ENCODE data around the gene UNC93B1. TPM values are rescaled to one million over a fixed set of nuclear protein-coding genes. Genes with fewer than 3 reads are reported as not detected.

The UNC93B1 gene
- total and polyA plus RNA-seq, 2 of the 13 experiments (the other 11 are each of a cell fraction or from before 2014, with no cell fraction given) = 8.8 to 18.9 TPM

- TF ChIP-seq ZBTB40 (IDR thresholded peaks at IDR 0.05) (no peak), ZBTB40 (CRISPR knock-in tag; IDR thresholded peaks at IDR 0.05) (peak; percentile 55), BRCA1 (CRISPR knock-in tag; IDR thresholded peaks at IDR 0.05) (peak; percentile 32; the same call in 1 of the 2 replicates), HES4 (CRISPR knock-in tag; IDR thresholded peaks at IDR 0.05; ENCODE audit: borderline replicate concordance) (no peak), GFI1 (CRISPR knock-in tag; IDR thresholded peaks at IDR 0.05; ENCODE audit: borderline replicate concordance) (peak; percentile 64), ATF3 (CRISPR knock-in tag; IDR thresholded peaks at IDR 0.05) (no peak), ZNF101 (CRISPR knock-in tag; IDR thresholded peaks at IDR 0.05; ENCODE audit: borderline replicate concordance, low read depth) (no peak)
- TF ChIP-seq, protein P1, sequence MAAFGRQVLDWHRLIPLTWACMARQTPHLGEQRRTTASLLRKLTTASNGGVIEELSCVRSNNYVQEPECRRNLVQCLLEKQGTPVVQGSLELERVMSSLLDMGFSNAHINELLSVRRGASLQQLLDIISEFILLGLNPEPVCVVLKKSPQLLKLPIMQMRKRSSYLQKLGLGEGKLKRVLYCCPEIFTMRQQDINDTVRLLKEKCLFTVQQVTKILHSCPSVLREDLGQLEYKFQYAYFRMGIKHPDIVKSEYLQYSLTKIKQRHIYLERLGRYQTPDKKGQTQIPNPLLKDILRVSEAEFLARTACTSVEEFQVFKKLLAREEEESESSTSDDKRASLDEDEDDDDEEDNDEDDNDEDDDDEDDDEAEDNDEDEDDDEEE (CRISPR knock-in tag; IDR thresholded peaks at IDR 0.05) = peak; percentile 83; the same call in 1 of the 2 replicates
- TF ChIP-seq, protein P2, sequence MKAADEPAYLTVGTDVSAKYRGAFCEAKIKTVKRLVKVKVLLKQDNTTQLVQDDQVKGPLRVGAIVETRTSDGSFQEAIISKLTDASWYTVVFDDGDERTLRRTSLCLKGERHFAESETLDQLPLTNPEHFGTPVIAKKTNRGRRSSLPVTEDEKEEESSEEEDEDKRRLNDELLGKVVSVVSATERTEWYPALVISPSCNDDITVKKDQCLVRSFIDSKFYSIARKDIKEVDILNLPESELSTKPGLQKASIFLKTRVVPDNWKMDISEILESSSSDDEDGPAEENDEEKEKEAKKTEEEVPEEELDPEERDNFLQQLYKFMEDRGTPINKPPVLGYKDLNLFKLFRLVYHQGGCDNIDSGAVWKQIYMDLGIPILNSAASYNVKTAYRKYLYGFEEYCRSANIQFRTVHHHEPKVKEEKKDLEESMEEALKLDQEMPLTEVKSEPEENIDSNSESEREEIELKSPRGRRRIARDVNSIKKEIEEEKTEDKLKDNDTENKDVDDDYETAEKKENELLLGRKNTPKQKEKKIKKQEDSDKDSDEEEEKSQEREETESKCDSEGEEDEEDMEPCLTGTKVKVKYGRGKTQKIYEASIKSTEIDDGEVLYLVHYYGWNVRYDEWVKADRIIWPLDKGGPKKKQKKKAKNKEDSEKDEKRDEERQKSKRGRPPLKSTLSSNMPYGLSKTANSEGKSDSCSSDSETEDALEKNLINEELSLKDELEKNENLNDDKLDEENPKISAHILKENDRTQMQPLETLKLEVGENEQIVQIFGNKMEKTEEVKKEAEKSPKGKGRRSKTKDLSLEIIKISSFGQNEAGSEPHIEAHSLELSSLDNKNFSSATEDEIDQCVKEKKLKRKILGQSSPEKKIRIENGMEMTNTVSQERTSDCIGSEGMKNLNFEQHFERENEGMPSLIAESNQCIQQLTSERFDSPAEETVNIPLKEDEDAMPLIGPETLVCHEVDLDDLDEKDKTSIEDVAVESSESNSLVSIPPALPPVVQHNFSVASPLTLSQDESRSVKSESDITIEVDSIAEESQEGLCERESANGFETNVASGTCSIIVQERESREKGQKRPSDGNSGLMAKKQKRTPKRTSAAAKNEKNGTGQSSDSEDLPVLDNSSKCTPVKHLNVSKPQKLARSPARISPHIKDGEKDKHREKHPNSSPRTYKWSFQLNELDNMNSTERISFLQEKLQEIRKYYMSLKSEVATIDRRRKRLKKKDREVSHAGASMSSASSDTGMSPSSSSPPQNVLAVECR (CRISPR knock-in tag; IDR thresholded peaks at IDR 0.05; ENCODE audit: borderline replicate concordance) = peak; percentile 83
These were observed 13.3 kb upstream of the UNC93B1 start (continued) for GRCh38 chr11:68016904-68017817.
